Esophagus squamous epithelium (tissue), 4 donors: Measurements from ENCODE around the gene MS4A14.
"Not testable (repeated sequence)": the region's sequence is repeated elsewhere in the genome, so short reads cannot be mapped to it uniquely, and the experiment has no call there.

Experiments
- POLR2A ChIP-seq, 4 donors: fragments of 450-650 bp; IDR thresholded peaks; one replicate each; pipeline ENCODE4 v1.6.1; 2017; ENCODE audit warnings: antibody characterized with exemption in 4 of 4, mild to moderate bottlenecking in 4 of 4, moderate library complexity in 3 of 4
- TF ChIP-seq, protein P1 (sequence below), 6 experiments: fragments of 450-650 bp in 4 of 6; fragments of 200-600 bp in 2 of 6; sonication (generic) in 2 of 6; IDR thresholded peaks; one replicate each; pipeline ENCODE4 v1.5.1; 2016 to 2019; ENCODE audit warnings: antibody characterized with exemption in 6 of 6, mild to moderate bottlenecking in 4 of 6, moderate library complexity in 4 of 6

DNA sequence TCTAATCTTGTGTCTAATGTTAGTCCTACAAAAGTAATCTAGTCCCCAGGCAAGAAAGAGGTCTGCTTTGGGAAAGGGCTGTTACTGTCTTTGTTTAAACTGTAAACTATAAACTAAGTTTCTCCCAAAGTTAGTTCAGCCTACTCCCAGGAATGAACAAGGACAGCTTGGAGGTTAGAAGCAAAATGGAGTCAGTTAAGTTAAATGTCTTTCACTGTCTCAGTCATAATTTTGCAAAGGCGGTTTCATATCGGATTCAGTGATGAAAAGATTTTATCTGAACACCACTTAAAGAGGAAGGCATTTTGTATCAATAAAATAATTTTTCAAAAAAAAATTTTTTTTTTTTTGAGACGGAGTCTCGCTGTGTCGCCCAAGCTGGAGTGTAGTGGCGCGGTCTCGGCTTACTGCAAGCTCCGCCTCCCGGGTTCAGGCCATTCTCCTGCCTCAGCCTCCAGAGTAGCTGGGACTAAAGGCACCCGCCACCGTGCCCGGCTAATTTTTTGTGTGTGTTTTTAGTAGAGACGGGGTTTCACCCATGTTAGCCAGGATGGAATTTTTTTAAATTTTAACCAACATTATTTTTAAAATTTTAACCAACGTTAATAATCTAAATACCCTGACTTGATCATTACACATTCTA, 29.9 kb upstream of the MS4A14 start:
- TF ChIP-seq, protein P1, sequence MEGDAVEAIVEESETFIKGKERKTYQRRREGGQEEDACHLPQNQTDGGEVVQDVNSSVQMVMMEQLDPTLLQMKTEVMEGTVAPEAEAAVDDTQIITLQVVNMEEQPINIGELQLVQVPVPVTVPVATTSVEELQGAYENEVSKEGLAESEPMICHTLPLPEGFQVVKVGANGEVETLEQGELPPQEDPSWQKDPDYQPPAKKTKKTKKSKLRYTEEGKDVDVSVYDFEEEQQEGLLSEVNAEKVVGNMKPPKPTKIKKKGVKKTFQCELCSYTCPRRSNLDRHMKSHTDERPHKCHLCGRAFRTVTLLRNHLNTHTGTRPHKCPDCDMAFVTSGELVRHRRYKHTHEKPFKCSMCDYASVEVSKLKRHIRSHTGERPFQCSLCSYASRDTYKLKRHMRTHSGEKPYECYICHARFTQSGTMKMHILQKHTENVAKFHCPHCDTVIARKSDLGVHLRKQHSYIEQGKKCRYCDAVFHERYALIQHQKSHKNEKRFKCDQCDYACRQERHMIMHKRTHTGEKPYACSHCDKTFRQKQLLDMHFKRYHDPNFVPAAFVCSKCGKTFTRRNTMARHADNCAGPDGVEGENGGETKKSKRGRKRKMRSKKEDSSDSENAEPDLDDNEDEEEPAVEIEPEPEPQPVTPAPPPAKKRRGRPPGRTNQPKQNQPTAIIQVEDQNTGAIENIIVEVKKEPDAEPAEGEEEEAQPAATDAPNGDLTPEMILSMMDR (IDR thresholded peaks at IDR 0.05): not testable (repeated sequence)
- not testable (repeated sequence) for TF ChIP-seq POLR2A (IDR thresholded peaks at IDR 0.05)
